Subcutaneous adipose tissue (tissue), 4 donors: ENCODE data around the gene TRIM36. TPM values are rescaled to one million over a fixed set of nuclear protein-coding genes. Genes with fewer than 3 reads are reported as not detected.

Source experiments
- CTCF ChIP-seq: fragments of 450-650 bp; IDR thresholded peaks from one replicate; pipeline ENCODE4 v1.5.1; 2016; ENCODE audit warnings: low read depth, mild to moderate bottlenecking, control low read depth, antibody characterized with exemption, moderate library complexity
- total RNA-seq, 4 donors: library from RNA; depleted of rRNA; stranded (reverse); fragments of >200 nt; gene quantifications; one replicate each; pipeline ENCODE4 v1.1.0, GENCODE V29; 2016

TRIM36 gene
- total RNA-seq, 4 donors from 2014 or later, result 0.44 to 2.2 (median 0.98) TPM; not detected in 1

- TF ChIP-seq CTCF, result no peak
Measured at GRCh38 chr5:115192098-115192497, 22.4 kb upstream of the TRIM36 start.

GRCh38 chr5:115191474-115192031, 21.8 kb upstream of the TRIM36 start:
- no peak for TF ChIP-seq CTCF

GRCh38 chr5:115190388-115190787, 20.7 kb upstream of the TRIM36 start:
- TF ChIP-seq CTCF, result no peak

GRCh38 chr5:115189866-115190265, 20.2 kb upstream of the TRIM36 start:
- TF ChIP-seq CTCF, result no peak

GRCh38 chr5:115186794-115187193, 17.1 kb upstream of the TRIM36 start:
- TF ChIP-seq CTCF, result no peak

- no peak for TF ChIP-seq CTCF
Measured at GRCh38 chr5:115184770-115185169, 15.1 kb upstream of the TRIM36 start.

GRCh38 chr5:115181757-115182156, 12.0 kb upstream of the TRIM36 start:
- TF ChIP-seq CTCF, result no peak
